ENCODE measurements around the gene GRIK3.

Gene GRIK3

DNA sequence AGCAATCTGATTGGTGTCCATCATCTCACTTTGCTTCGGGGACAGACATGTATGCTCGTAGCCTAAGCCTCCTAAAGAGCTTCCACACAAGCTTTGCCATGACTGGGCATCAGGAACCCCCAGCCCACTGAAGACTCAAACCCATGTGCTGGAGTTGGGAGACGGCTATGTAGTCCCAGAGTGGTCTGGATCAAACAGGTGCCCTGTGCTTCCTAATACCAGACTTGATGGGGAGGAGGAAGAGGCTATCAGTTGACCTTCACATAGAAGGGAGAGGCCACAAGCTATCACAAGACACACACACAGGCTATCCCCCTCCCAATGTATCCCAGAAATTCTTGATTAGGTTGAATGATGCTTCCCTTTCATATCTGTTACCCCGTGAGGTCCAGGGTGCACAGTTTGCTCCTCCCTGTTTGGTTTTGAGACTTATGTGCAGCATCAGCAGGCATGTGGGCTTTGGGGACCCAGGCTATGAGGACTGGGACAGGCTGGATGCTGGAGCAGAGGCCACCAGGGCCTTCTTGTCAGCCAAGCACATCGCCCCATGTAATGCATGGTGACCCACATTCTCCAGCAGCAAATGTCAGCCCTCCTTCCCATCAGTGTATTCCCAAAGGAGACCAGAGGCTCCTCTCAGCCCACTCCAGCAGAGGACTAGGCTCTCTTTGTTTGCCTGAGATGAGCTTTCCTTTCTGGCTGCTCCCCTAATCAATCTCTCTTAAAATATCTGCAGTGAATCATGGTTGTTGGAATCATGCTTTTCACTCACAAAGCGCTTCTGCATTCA, 159.8 kb downstream of the GRIK3 start:
- DNase-seq (ENCODE audit: low spot score): no peak

DNA sequence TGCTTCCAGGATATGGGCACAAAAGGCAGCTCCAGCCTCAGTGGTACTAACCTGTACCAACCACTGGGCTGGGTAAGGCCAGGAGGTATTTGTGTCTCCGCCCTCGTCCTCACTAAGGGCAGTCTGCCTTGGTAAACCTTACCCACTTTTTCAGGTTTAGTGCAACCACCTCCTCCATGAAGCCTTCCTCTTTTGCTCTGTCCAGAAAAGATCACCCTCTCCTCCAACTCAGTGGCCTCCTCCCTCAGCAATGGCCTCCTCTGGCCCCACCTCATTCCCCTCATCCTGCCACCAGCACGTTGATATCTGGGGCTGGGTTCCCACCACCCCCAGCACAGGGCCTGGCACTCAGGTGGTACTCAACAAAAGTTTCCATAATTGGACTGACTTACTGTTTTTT, 161.5 kb downstream of the GRIK3 start:
- no peak for DNase-seq (ENCODE audit: low spot score)

DNA sequence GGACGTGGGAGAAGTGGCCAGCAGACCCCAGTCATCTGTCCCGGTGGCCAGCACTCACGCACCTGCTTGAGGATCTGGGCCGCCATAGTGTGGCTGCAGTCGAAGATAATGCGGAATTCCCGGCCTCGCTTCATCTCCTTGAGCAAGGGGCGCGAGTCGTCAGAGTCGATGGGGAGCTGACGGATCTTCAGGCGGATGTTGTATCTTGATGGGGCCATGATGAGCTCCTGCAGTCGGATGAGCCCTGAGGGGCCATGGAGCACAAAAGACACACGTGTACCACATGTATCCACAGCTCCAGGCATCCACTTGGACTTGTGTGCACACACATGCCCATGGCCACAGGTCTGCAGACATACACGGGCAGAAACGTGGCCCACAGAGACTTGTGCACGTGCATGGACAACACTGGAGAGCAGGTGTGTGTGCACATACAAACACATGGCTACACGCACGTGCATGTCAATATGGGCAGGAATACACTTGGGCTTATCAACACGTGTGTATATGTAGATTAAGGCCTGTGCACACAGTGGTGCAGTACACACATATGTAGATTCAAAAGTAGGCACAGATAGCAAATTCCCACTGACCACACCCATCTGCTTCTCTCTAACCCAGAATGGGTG, 162.1 kb downstream of the GRIK3 start:
- no peak for DNase-seq (ENCODE audit: low spot score)

- no peak for DNase-seq (ENCODE audit: low spot score)
Measured at GRCh38 chr1:36871146-36871971, 163.0 kb downstream of the GRIK3 start.

GRCh38 chr1:36869826-36870225, 164.5 kb downstream of the GRIK3 start:
- no peak for DNase-seq (ENCODE audit: low spot score)

GRCh38 chr1:36869054-36869453, 165.3 kb downstream of the GRIK3 start:
- no peak for DNase-seq (ENCODE audit: low spot score)

- no peak for DNase-seq (ENCODE audit: low spot score)
Measured at GRCh38 chr1:36867575-36867974, 166.7 kb downstream of the GRIK3 start.

DNA sequence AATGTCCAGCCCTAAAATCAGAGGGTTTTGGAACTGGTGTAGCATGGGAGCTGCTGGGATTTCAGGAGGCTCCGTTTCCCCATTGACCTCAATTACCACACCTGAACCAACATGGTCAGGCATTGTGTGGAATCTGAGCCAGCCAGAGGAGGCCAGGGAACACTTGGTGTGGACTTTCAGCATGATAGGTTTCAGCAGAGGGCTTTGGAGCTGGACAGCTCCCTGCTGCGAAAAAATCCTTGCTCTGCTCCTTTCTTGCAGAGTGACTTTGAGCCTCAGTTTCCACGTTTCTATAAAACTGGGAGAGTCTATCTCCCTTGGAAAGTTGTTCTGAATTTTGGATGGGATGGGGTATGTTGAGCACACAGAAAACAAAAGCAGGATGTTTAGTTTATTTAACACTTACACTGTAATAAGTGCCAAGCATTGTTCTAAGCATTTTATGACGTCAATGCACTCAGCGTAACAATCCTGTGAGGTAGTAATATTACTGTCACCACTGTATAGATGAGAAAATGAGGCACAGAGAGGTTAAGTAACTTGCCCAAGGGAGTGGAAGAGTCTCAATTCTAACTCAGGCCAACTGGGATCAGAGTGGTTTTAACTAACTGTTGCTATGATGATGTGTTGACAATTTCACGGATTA, 168.0 kb downstream of the GRIK3 start:
- DNase-seq (ENCODE audit: low spot score): no peak

GRCh38 chr1:36865602-36865900, 168.8 kb downstream of the GRIK3 start:
- no peak for DNase-seq (ENCODE audit: low spot score)

DNA sequence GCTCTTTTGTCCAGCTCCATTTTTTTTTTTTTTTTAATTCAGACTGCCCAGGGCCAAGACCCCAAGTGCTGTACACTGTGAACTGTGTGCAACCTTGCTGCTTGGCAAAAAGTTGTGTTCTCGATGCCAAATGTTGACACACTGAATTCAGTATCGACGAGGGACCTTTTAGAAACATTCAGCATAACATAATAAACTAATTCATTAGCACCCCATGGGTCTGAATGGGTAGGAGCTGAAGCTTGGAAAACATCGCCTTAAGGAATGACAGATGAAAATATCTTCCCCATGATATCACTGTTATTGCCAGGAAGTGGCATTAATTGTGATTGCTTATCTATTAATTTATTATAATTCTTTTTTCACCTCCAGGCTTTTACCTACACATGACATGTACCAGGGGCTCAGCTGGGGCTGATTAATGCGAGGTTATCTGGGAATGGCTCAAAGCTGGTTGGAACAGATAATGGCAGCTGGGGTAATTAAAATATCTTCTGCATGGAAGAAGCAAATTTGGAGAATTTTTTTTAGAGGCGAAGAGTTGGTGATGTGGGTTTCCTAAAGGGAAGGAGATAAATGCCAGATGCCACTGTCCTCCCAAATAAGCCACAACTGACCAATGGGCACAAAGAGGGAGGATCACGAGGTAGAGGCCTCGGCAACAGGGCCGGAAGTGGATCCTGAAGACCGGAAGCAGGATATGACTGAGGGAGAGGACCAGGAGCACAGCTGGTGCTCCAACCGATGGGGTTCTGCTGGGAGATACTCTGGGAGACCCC, 169.3 kb downstream of the GRIK3 start:
- DNase-seq (ENCODE audit: low spot score): no peak

DNA sequence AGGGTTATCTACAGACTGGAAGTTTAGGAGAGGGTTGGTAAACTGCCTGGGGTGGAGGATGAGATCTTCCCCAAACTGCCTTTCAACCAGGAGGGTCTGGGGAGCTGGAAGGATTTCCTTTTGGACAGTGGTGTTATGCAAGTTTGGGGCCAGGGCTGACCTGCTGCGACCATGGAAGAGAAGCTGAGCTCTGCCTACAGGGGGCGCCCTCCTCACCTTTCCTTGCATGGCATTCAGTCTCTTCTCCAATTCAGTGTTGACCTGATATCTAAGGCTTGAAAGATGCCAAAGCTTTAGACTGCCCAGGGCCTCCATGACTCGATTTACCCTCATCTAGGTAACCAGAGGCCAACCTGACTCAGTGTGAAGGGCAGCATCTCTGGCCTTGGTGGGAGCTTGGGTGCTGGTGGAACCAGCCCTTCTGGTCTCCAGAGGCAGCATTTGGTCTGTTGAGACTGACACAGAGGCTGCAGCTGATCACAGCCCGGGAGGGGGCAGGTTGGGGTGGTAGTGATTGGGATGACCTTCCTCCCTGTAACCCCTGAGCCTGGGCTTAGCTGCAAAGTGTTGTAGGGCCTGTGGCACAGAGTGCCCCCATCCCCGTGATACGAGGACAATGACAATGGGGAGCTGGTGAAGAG, 170.0 kb downstream of the GRIK3 start:
- no peak for DNase-seq (ENCODE audit: low spot score)

GRCh38 chr1:36863500-36863899, 170.8 kb downstream of the GRIK3 start:
- no peak for DNase-seq (ENCODE audit: low spot score)

GRCh38 chr1:36863061-36863460, 171.3 kb downstream of the GRIK3 start:
- DNase-seq (ENCODE audit: low spot score): no peak

DNA sequence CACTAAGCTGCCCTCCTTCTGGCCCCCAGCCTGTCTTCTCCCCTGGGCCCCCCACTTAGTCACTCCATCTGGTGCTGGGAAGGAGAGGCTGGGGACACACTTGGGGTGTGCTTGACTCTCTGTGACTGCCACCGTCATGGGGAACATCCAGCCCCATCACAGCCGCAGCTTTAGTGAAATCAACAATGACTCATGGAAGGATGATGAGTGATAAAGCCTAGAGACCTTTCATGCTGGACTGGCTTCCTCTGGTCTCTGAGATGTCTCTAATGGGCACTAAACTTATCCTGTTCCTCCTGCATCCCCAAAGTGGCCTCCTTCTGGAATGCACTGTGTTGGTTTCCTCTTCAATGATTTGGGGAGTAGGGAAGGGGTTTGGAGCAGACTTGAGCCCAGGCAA, 172.9 kb downstream of the GRIK3 start:
- no peak for DNase-seq (ENCODE audit: low spot score)

DNA sequence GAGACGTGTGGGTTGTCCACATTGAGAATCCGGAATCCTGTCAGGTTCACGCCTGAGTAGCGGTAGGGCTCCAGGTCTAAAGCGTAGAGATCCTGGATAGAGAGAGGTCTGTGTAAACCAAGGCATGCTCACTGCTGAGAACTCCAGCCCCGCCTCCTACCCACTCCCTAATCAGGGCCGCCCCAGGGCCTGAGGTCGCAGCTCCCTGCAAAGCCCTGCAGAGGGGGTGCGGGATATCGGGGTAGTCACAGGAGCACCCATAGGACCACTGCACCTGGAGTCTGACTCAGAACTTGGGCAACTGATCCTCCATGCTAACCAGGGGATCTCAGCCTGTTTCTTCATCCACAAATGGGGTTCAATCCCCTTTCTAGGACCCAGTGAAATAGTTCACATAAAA, 174.4 kb downstream of the GRIK3 start:
- no peak for DNase-seq (ENCODE audit: low spot score)

GRCh38 chr1:36858981-36859380, 175.3 kb downstream of the GRIK3 start:
- DNase-seq (ENCODE audit: low spot score): no peak

DNA sequence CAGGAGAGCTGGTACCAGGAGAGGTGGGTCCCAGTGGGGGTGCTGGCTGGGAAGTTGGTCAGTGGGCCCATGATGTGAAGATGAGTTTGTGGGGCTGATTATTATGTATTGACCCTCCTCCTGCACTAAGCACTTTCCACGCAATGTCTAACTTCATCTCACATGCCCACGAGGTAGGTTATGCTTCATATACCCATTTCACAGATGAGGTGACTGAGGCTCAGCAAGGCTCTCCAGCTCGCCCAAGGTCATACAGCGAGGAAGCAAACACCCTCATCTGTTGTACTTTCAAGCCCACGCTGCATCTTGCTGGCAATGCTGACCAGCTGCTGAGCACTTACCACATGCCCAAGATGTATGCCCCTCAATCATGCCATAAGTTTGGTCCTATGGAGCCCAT, 175.8 kb downstream of the GRIK3 start:
- no peak for DNase-seq (ENCODE audit: low spot score)

DNA sequence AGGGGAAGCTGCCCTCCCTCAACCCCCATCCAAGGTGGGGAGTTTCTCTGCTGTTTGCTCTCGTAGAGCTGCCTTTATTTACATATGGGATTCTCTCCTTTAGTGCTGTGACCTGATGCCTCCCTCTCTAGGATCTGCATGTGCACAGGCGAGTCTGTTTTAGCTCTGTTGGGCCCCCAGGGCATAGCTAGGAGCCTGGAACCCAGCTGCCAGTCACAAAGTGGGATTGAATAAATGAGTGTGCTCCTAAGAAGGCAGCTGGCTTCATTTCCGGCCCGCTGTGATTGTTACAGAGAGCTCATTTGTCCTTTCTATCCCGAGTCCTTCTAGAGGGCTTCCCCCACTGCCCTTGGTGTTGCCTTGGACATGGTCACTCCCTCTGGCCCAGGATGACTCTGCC, 176.6 kb downstream of the GRIK3 start:
- DNase-seq (ENCODE audit: low spot score): no peak

DNA sequence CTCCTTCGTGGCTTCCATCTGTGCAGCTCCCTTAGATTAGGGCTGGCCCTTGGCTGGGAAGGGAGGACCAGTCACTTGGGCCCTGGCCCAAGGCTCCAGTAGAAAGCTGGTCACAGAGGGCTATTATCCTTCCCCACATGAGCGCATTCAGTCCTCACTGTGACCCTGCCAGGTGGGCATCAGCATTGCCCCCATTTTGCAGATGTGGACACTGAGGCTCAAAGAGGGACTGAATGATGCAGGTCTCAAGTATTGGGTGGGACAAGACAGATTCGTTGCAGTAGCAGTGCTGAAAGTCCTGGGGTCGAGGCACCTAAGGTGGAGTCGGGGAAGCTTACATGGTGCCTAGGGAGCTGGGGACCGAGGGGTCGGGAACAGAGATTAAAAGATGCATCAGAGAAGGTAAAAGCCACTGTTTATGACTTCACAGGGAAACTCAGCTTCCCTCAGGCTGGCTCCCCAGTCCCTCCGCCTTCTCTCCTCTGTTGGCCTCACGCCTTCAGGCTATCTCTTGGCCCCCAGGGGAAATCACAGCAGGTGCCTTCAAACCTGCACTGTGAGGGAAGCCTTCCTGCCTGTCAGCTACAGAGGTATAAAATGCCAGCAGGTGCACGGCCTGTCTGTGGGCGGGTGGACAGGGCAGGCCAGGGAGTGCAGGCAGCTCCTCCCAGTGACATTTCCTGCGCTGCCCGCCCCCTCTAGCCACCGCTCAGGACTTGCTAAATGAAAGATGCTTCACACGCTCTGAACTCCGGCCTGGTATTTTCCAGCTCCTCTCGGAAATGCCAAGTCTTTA, 178.4 kb downstream of the GRIK3 start:
- no peak for DNase-seq (ENCODE audit: low spot score)

GRCh38 chr1:36853638-36854037, 180.7 kb downstream of the GRIK3 start:
- no peak for DNase-seq (ENCODE audit: low spot score)

DNA sequence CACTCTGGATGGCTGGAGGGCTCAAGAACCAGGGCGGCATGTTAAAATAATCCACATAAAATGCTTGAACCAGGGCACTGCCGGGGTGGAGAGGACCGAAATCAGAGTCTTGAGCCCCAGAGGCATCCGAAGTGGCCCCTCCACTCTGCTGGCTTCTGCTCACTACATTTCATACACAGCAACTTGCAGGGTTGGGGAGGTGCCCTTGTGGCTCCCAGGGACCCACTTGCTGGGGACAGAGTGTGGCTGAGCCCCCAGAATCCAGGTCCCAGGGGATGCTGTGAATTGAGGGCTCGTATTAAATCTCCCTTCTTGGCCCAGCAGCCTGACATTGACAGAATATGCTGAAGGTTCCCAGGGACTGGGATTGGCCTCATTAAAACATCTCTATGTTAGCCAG, 181.7 kb downstream of the GRIK3 start:
- no peak for DNase-seq (ENCODE audit: low spot score)

All from LoVo (cell line).